Measurements from ENCODE around the gene HOXA2. TPM values are rescaled to one million over a fixed set of nuclear protein-coding genes. Genes with fewer than 3 reads are reported as not detected.

The HOXA2 gene
- total and polyA plus RNA-seq, 2 of the 13 experiments (the other 11 are each of a cell fraction or from before 2014, with no cell fraction given) = 0.22 to 0.29 TPM

GRCh38 chr7:27139334-27140125 lies 37.0 kb upstream of the HOXA2 start:
- BruUV-seq (replicated peaks) = no TSS peak
- Histone ChIP-seq H2AFZ (ENCODE audit: low read length) (no peak overlapping the region), H3K4me2 (ENCODE audit: low read depth, low read length) (no peak overlapping the region), H3K36me3 (replicated peaks in 1 of 2; ENCODE audit: control insufficient read depth in 1 of 2, insufficient read depth in 2 of 2, low read length in 2 of 2) (no peaks in the 10 kb centered on the region), H3K79me2 (ENCODE audit: insufficient read depth, low read length) (no peaks in the 10 kb centered on the region), H3K27ac (ENCODE audit: extremely low read length, insufficient read depth, low read length) (no peak overlapping the region), H3K27me3 (ENCODE audit: control insufficient read depth in 1 of 2, insufficient read depth in 2 of 2, low read length in 2 of 2) (no peaks in the 10 kb centered on the region), H3K4me3 (replicated peaks in 1 of 3; ENCODE audit: insufficient read depth in 1 of 3, low read depth in 2 of 3, low read length in 3 of 3) (no peak overlapping the region), H3K4me1 (ENCODE audit: insufficient read depth, low read length) (peaks cover 34% of the 10 kb centered on the region), H3K9me3 (ENCODE audit: low read length) (no peaks in the 10 kb centered on the region), H3K9ac (ENCODE audit: insufficient read depth, low read depth, low read length) (no peak overlapping the region), H4K20me1 (ENCODE audit: insufficient read depth, low read length) (no peaks in the 10 kb centered on the region)
- DNase-seq (ENCODE audit: low spot score) (no peak), ATAC-seq (no peak), FAIRE-seq (no peak)
- in situ Hi-C loops (cut with HindIII; ENCODE audit: extremely low pct_ligation_motif_present, low pct_unique_long_range_greater_than_20kb) (no loop called here), intact Hi-C loops (cut with micrococcal nuclease; ENCODE audit: unreplicated experiment) (loop anchor here (5.0 kb wide), 1 partner anchor 762 kb away; no protein-coding TSS in a partner anchor)
- ChIA-PET CTCF (ENCODE audit: low intra/inter-chr PET ratio, low total read pairs) (no interaction called here), POLR2A (no interaction called here)
- WGBS (ENCODE audit: low lambda C conversion rate) = 98% methylated on average over 40 of the region's 53 CpGs
- TF ChIP-seq PRMT3 (CRISPR knock-in tag; IDR thresholded peaks at IDR 0.05; ENCODE audit: borderline replicate concordance, low read depth) (no peak), ZNF709 (CRISPR knock-in tag; IDR thresholded peaks at IDR 0.05) (no peak), ADNP (CRISPR knock-in tag; IDR thresholded peaks at IDR 0.05) (no peak), RORA (CRISPR knock-in tag; IDR thresholded peaks at IDR 0.05) (no peak), SCMH1 (CRISPR knock-in tag; IDR thresholded peaks at IDR 0.05; ENCODE audit: borderline replicate concordance) (no peak)

- intact Hi-C loops (cut with micrococcal nuclease; ENCODE audit: unreplicated experiment) (no loop called here), in situ Hi-C loops (cut with HindIII; ENCODE audit: extremely low pct_ligation_motif_present, low pct_unique_long_range_greater_than_20kb) (no loop called here)
- H3K4me1 ChIP-seq (ENCODE audit: insufficient read depth, low read length) = peaks cover 40% of the 10 kb centered on the region
- DNase-seq (ENCODE audit: low spot score) = no peak
- H3K9me3 ChIP-seq (ENCODE audit: low read length) = no peaks in the 10 kb centered on the region
- no peaks in the 10 kb centered on the region for H4K20me1 ChIP-seq (ENCODE audit: insufficient read depth, low read length)
- no peak overlapping the region for H3K4me2 ChIP-seq (ENCODE audit: low read depth, low read length)
- CTCF ChIA-PET (ENCODE audit: low intra/inter-chr PET ratio, low total read pairs) = no interaction called here
- no peaks in the 10 kb centered on the region for H3K36me3 ChIP-seq (replicated peaks in 1 of 2; ENCODE audit: control insufficient read depth in 1 of 2, insufficient read depth in 2 of 2, low read length in 2 of 2)
- H3K4me3 ChIP-seq (replicated peaks in 1 of 3; ENCODE audit: insufficient read depth in 1 of 3, low read depth in 2 of 3, low read length in 3 of 3) = no peak overlapping the region
- H3K27ac ChIP-seq (ENCODE audit: extremely low read length, insufficient read depth, low read length) = no peak overlapping the region
- WGBS (ENCODE audit: low lambda C conversion rate) = 94% methylated on average over 11 of the region's 11 CpGs
- H3K9ac ChIP-seq (ENCODE audit: insufficient read depth, low read depth, low read length) = no peak overlapping the region
- no peaks in the 10 kb centered on the region for H3K27me3 ChIP-seq (ENCODE audit: control insufficient read depth in 1 of 2, insufficient read depth in 2 of 2, low read length in 2 of 2)
- no TSS peak for BruUV-seq (replicated peaks)
- H2AFZ ChIP-seq (ENCODE audit: low read length) = no peak overlapping the region
- no peak for FAIRE-seq
- H3K79me2 ChIP-seq (ENCODE audit: insufficient read depth, low read length) = no peaks in the 10 kb centered on the region
- POLR2A ChIA-PET = no interaction called here
- ATAC-seq = no peak
- TF ChIP-seq ZFYVE20 (CRISPR knock-in tag; IDR thresholded peaks at IDR 0.05; ENCODE audit: borderline replicate concordance, low read depth) (no peak), AKAP8 (CRISPR knock-in tag; IDR thresholded peaks at IDR 0.05) (no peak), TBL1XR1 (IDR thresholded peaks at IDR 0.05; ENCODE audit: borderline replicate concordance, low read length, partially characterized antibody) (no peak), THAP7 (CRISPR knock-in tag; IDR thresholded peaks at IDR 0.05) (no peak), GATAD1 (CRISPR knock-in tag; IDR thresholded peaks at IDR 0.05) (no peak), ZNF33A (CRISPR knock-in tag; IDR thresholded peaks at IDR 0.05; ENCODE audit: borderline replicate concordance) (no peak), GFI1 (CRISPR knock-in tag; IDR thresholded peaks at IDR 0.05; ENCODE audit: borderline replicate concordance) (no peak), HOXD1 (CRISPR knock-in tag; IDR thresholded peaks at IDR 0.05) (no peak), ZMAT5 (CRISPR knock-in tag; IDR thresholded peaks at IDR 0.05; ENCODE audit: borderline replicate concordance, low read depth) (no peak), MTERF4 (CRISPR knock-in tag; IDR thresholded peaks at IDR 0.05) (no peak), PCBP1 (IDR thresholded peaks at IDR 0.05; ENCODE audit: borderline replicate concordance, low read depth, low read length) (no peak), ZFP41 (CRISPR knock-in tag; IDR thresholded peaks at IDR 0.05; ENCODE audit: borderline replicate concordance) (no peak)
Observed at GRCh38 chr7:27138985-27139333, 36.5 kb upstream of the HOXA2 start.

All from HepG2 (cell line).